WTC11 (cell line): ENCODE measurements around the gene ACOD1. TPM values are rescaled to one million over a fixed set of nuclear protein-coding genes. Genes with fewer than 3 reads are reported as not detected.
A peak's percentile ranks its signal among the peaks of the same experiment; 100 is the strongest.

Experiments used
- ATAC-seq: fragments of 200-7000 bp; cut with Tn5 transposase; 2 replicates; pipeline ENCODE4 v1.10.0; 2021; ENCODE audit warnings: mild to moderate bottlenecking, moderate library complexity
- CTCF ChIA-PET: fragments of 300-600 bp; sonication (Branson Sonifier 250); formaldehyde crosslinking; loops from one replicate; lab custom pipeline; 2021; ENCODE audit warnings: antibody characterized with exemption; lab: Charles Lee
- POLR2A ChIA-PET: fragments of 350-600 bp; sonication (Branson Sonifier 250); formaldehyde crosslinking; loops from one replicate; lab custom pipeline; 2021; ENCODE audit warnings: antibody characterized with exemption; lab: Charles Lee
- DNase-seq: peaks from one replicate; pipeline ENCODE4 v3.0.0; 2021; ENCODE audit warnings: low spot score
- H3K27ac Mint-ChIP-seq: 2 replicates; pipeline ENCODE4 v1.8.0; 2021; ENCODE audit warnings: mixed read lengths
- H3K27me3 Mint-ChIP-seq: 2 replicates; pipeline ENCODE4 v1.8.0; 2021; ENCODE audit warnings: low read depth, mild to moderate bottlenecking, moderate library complexity, mixed read lengths
- H3K36me3 Mint-ChIP-seq: 2 replicates; pipeline ENCODE4 v1.8.0; 2021; ENCODE audit warnings: mixed read lengths
- H3K4me1 Mint-ChIP-seq: 2 replicates; pipeline ENCODE4 v1.8.0; 2022; ENCODE audit warnings: mixed read lengths
- H3K4me3 Mint-ChIP-seq: 2 replicates; pipeline ENCODE4 v1.8.0; 2021; ENCODE audit warnings: mild to moderate bottlenecking, moderate library complexity, mixed read lengths
- H3K9me3 Mint-ChIP-seq: 2 replicates; pipeline ENCODE4 v1.8.0; 2021; ENCODE audit warnings: mixed read lengths
- ATF1 ChIP-seq: sonication (generic); formaldehyde crosslinking; IDR thresholded peaks from 2 replicates; pipeline ENCODE4 v1.8.1; 2023; ENCODE audit warnings: mild to moderate bottlenecking, moderate library complexity, missing genetic modification reagents
- EMX1 ChIP-seq: fragments of 250-450 bp; sonication (Bioruptor Pico); IDR thresholded peaks from 2 replicates; pipeline ENCODE4 v1.8.0; 2021; ENCODE audit warnings: mild to moderate bottlenecking
- ESRRA ChIP-seq: sonication (generic); formaldehyde crosslinking; IDR thresholded peaks from 2 replicates; pipeline ENCODE4 v1.8.1; 2022; ENCODE audit warnings: mild to moderate bottlenecking, missing genetic modification reagents, borderline replicate concordance
- HMGA2 ChIP-seq: fragments of 250-450 bp; sonication (Bioruptor Pico); IDR thresholded peaks from 2 replicates; pipeline ENCODE4 v1.4.0; 2021; ENCODE audit warnings: mild to moderate bottlenecking, moderate library complexity
- MXD4 ChIP-seq: fragments of 250-450 bp; sonication (Bioruptor Pico); IDR thresholded peaks from 2 replicates; pipeline ENCODE4 v1.8.0; 2021; ENCODE audit warnings: mild to moderate bottlenecking, moderate library complexity, borderline replicate concordance
- NFE2L1 ChIP-seq: sonication (generic); formaldehyde crosslinking; IDR thresholded peaks from 2 replicates; pipeline ENCODE4 v1.8.1; 2023; ENCODE audit warnings: missing genetic modification reagents
- SOX15 ChIP-seq: fragments of 250-450 bp; sonication (Bioruptor Pico); IDR thresholded peaks from 2 replicates; pipeline ENCODE4 v1.9.0; 2021; ENCODE audit warnings: mild to moderate bottlenecking
- SP1 ChIP-seq: sonication (generic); formaldehyde crosslinking; conservative IDR thresholded peaks from 2 replicates; pipeline ENCODE4 v1.8.1; 2022; ENCODE audit warnings: missing genetic modification reagents
- TCF7 ChIP-seq: sonication (generic); formaldehyde crosslinking; IDR thresholded peaks from 2 replicates; pipeline ENCODE4 v1.8.0; 2022; ENCODE audit warnings: mild to moderate bottlenecking, low read depth, missing genetic modification reagents, moderate library complexity
- TEAD4 ChIP-seq: sonication (generic); formaldehyde crosslinking; IDR thresholded peaks from 2 replicates; pipeline ENCODE4 v1.8.0; 2022; ENCODE audit warnings: mild to moderate bottlenecking, missing genetic modification reagents
- TP53 ChIP-seq: sonication (generic); formaldehyde crosslinking; IDR thresholded peaks from 2 replicates; pipeline ENCODE4 v1.8.1; 2023; ENCODE audit warnings: mild to moderate bottlenecking, missing genetic modification reagents
- ZNF138 ChIP-seq: sonication (generic); formaldehyde crosslinking; conservative IDR thresholded peaks from 2 replicates; pipeline ENCODE4 v1.8.1; 2022; ENCODE audit warnings: mild to moderate bottlenecking, moderate library complexity, missing genetic modification reagents
- ZNF219 ChIP-seq: sonication (generic); formaldehyde crosslinking; IDR thresholded peaks from 2 replicates; pipeline ENCODE4 v1.8.0; 2023; ENCODE audit warnings: missing genetic modification reagents, mild to moderate bottlenecking, borderline replicate concordance
- ZNF396 ChIP-seq: fragments of 250-450 bp; sonication (Bioruptor Pico); IDR thresholded peaks from 2 replicates; pipeline ENCODE4 v1.8.0; 2021; ENCODE audit warnings: mild to moderate bottlenecking, moderate library complexity, borderline replicate concordance
- total RNA-seq: library from RNA; stranded (reverse); gene quantifications from 3 replicates; pipeline ENCODE4 v1.2.3, GENCODE V29; 2021
- TF ChIP-seq, protein P1 (sequence below): fragments of 250-450 bp; sonication (Bioruptor Pico); IDR thresholded peaks from 2 replicates; pipeline ENCODE4 v1.9.0; 2021; ENCODE audit warnings: moderate library complexity, mild to moderate bottlenecking, inconsistent platforms, borderline replicate concordance
- TF ChIP-seq, protein P2 (sequence below): sonication (generic); formaldehyde crosslinking; conservative IDR thresholded peaks from 2 replicates; pipeline ENCODE4 v1.8.1; 2023; ENCODE audit warnings: mild to moderate bottlenecking, low read depth, missing genetic modification reagents, moderate library complexity
- TF ChIP-seq, protein P3 (sequence below): sonication (generic); formaldehyde crosslinking; IDR thresholded peaks from 2 replicates; pipeline ENCODE4 v1.8.1; 2023; ENCODE audit warnings: mild to moderate bottlenecking, missing genetic modification reagents, borderline replicate concordance
- TF ChIP-seq, protein P4 (sequence below): sonication (generic); formaldehyde crosslinking; IDR thresholded peaks from 2 replicates; pipeline ENCODE4 v1.8.0; 2022; ENCODE audit warnings: mild to moderate bottlenecking, missing genetic modification reagents

ACOD1 gene
- total RNA-seq, 1 experiment from 2014 or later = not detected

DNA sequence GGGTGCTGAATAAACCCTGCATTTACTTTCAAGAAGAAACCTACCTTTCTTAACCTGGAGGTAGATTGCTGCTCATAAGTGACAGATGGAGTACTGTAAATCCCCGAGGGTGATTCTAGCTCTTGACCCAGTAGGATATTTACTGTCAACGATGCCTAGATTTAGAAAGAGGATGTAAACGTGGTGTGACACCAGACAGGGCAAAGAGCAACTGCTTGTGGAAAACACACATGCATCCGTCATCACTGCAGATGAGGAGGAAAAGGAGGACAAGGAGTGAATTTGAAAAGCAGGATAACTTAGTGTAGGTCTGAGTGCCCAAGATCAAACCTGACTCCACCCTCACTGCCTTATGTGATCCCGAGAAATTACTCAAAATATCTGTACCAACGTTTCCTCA lies 33.8 kb downstream of the ACOD1 start:
- no peak overlapping the region for H3K27ac Mint-ChIP-seq
- H3K4me3 Mint-ChIP-seq = no peak overlapping the region
- no peak for TF ChIP-seq MXD4
- TF ChIP-seq TCF7 (CRISPR knock-in tag) = no peak
- TF ChIP-seq, protein P1, sequence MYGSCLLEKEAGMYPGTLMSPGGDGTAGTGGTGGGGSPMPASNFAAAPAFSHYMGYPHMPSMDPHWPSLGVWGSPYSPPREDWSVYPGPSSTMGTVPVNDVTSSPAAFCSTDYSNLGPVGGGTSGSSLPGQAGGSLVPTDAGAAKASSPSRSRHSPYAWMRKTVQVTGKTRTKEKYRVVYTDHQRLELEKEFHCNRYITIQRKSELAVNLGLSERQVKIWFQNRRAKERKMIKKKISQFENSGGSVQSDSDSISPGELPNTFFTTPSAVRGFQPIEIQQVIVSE = no peak
- TF ChIP-seq TEAD4 = no peak
- no peak for TF ChIP-seq NFE2L1 (CRISPR knock-in tag)
- TF ChIP-seq HMGA2 (CRISPR knock-in tag) = no peak
- TF ChIP-seq SOX15 (CRISPR knock-in tag) = no peak
- TF ChIP-seq, protein P2, sequence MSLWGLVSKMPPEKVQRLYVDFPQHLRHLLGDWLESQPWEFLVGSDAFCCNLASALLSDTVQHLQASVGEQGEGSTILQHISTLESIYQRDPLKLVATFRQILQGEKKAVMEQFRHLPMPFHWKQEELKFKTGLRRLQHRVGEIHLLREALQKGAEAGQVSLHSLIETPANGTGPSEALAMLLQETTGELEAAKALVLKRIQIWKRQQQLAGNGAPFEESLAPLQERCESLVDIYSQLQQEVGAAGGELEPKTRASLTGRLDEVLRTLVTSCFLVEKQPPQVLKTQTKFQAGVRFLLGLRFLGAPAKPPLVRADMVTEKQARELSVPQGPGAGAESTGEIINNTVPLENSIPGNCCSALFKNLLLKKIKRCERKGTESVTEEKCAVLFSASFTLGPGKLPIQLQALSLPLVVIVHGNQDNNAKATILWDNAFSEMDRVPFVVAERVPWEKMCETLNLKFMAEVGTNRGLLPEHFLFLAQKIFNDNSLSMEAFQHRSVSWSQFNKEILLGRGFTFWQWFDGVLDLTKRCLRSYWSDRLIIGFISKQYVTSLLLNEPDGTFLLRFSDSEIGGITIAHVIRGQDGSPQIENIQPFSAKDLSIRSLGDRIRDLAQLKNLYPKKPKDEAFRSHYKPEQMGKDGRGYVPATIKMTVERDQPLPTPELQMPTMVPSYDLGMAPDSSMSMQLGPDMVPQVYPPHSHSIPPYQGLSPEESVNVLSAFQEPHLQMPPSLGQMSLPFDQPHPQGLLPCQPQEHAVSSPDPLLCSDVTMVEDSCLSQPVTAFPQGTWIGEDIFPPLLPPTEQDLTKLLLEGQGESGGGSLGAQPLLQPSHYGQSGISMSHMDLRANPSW = no peak
- TF ChIP-seq TP53 (CRISPR knock-in tag) = no peak
- no peak for TF ChIP-seq ZNF138
- TF ChIP-seq EMX1 (CRISPR knock-in tag) = no peak
- H3K4me1 Mint-ChIP-seq = no peaks in the 10 kb centered on the region
- H3K27me3 Mint-ChIP-seq = peaks cover 11% of the 10 kb centered on the region
- ATAC-seq (no peak), DNase-seq (no peak)
- ChIA-PET CTCF (interaction anchor here (3.0 kb wide), 1 partner anchor 9 kb away, joined by 19 read pairs; the partner anchor contains the start of gene CLN5), POLR2A (no interaction called here)
- no peaks in the 10 kb centered on the region for H3K36me3 Mint-ChIP-seq
- no peaks in the 10 kb centered on the region for H3K9me3 Mint-ChIP-seq

DNA sequence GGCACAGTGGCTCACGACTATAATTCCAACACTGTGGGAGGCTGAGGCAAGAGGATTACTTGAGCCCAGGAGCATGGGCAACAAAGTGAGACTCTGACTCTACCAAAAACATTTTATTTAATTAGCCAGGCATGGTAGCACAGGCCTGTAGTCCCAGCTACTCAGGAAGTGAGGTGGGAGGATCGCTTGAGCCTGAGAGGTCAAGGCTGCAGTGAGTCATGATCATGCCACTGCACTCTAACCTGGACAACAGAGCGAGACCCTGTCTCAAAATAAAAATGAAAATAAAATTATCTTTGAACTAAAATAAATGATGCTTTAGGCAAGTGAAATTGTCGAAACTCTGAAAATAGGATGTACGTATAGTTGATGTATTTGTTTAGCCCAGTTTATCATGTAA lies 35.4 kb downstream of the ACOD1 start:
- no peak for DNase-seq
- ChIA-PET POLR2A (no interaction called here), CTCF (no interaction called here)
- Mint-ChIP-seq H3K27ac (no peak overlapping the region), H3K9me3 (no peaks in the 10 kb centered on the region), H3K4me1 (no peaks in the 10 kb centered on the region), H3K36me3 (no peaks in the 10 kb centered on the region), H3K27me3 (peaks cover 15% of the 10 kb centered on the region), H3K4me3 (no peak overlapping the region)
- no peak for ATAC-seq
- no peak for TF ChIP-seq ESRRA (CRISPR knock-in tag)
- TF ChIP-seq ZNF396 (CRISPR knock-in tag) = no peak
- no peak for TF ChIP-seq MXD4
- TF ChIP-seq SP1 (CRISPR knock-in tag) = no peak
- no peak for TF ChIP-seq ATF1
- TF ChIP-seq, protein P1 = no peak

DNA sequence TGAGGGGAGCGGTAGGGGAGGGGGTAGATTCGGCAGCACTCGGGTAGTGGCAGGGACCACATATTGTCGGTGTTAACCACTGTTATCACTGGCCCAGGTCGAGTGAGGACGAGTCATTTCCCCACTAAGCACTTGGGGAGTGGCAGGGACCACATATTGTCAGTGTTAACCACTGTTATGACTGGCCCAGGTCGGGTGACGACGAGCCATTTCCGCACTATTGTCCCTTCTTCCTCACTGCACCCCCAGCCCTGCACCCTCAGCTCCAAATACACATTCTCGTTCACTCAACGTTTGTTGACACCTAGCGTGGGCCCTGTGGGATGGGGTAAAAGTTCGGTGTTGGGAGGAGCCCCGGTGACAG lies 43.1 kb downstream of the ACOD1 start:
- H3K4me3 Mint-ChIP-seq = peak overlapping the region; percentile 99
- ATAC-seq = peak; percentile 2; the same call in 1 of the 2 replicates
- CTCF ChIA-PET = interaction anchor here (0.9 to 3.4 kb wide), 2 partner anchors 11 to 106 kb away, joined by 3 to 19 read pairs; no protein-coding TSS in a partner anchor
- peaks cover 2% of the 10 kb centered on the region for H3K36me3 Mint-ChIP-seq
- no peaks in the 10 kb centered on the region for H3K9me3 Mint-ChIP-seq
- DNase-seq = no peak
- TF ChIP-seq HMGA2 (CRISPR knock-in tag) (no peak), ZNF219 (no peak)
- TF ChIP-seq, protein P3, sequence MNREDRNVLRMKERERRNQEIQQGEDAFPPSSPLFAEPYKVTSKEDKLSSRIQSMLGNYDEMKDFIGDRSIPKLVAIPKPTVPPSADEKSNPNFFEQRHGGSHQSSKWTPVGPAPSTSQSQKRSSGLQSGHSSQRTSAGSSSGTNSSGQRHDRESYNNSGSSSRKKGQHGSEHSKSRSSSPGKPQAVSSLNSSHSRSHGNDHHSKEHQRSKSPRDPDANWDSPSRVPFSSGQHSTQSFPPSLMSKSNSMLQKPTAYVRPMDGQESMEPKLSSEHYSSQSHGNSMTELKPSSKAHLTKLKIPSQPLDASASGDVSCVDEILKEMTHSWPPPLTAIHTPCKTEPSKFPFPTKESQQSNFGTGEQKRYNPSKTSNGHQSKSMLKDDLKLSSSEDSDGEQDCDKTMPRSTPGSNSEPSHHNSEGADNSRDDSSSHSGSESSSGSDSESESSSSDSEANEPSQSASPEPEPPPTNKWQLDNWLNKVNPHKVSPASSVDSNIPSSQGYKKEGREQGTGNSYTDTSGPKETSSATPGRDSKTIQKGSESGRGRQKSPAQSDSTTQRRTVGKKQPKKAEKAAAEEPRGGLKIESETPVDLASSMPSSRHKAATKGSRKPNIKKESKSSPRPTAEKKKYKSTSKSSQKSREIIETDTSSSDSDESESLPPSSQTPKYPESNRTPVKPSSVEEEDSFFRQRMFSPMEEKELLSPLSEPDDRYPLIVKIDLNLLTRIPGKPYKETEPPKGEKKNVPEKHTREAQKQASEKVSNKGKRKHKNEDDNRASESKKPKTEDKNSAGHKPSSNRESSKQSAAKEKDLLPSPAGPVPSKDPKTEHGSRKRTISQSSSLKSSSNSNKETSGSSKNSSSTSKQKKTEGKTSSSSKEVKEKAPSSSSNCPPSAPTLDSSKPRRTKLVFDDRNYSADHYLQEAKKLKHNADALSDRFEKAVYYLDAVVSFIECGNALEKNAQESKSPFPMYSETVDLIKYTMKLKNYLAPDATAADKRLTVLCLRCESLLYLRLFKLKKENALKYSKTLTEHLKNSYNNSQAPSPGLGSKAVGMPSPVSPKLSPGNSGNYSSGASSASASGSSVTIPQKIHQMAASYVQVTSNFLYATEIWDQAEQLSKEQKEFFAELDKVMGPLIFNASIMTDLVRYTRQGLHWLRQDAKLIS (CRISPR knock-in tag) = no peak
- TF ChIP-seq, protein P4, sequence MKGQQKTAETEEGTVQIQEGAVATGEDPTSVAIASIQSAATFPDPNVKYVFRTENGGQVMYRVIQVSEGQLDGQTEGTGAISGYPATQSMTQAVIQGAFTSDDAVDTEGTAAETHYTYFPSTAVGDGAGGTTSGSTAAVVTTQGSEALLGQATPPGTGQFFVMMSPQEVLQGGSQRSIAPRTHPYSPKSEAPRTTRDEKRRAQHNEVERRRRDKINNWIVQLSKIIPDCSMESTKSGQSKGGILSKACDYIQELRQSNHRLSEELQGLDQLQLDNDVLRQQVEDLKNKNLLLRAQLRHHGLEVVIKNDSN (CRISPR knock-in tag) = no peak
- peak overlapping the region; percentile 72; the same call in 1 of the 2 replicates for H3K27ac Mint-ChIP-seq
- POLR2A ChIA-PET = interaction anchor here (1.8 kb wide), 1 partner anchor 10 kb away, joined by 5 read pairs; no protein-coding TSS in a partner anchor
- peaks cover 10% of the 10 kb centered on the region; the same call in 1 of the 2 replicates for H3K27me3 Mint-ChIP-seq
- peaks cover 17% of the 10 kb centered on the region for H3K4me1 Mint-ChIP-seq
